Measurements from ENCODE around the gene MRI1. TPM values are rescaled to one million over a fixed set of nuclear protein-coding genes. Genes with fewer than 3 reads are reported as not detected.

Gene MRI1
- total and polyA plus RNA-seq, 2 donors (not counting 1 experiment from before 2014, with no cell fraction given), result 75.5 to 118 TPM

Small RNAs within 50 kb of the gene (small RNA-seq; reads per million reads assigned to genes)
- gene RN7SL619P (ENCODE audit: insufficient read length, low read depth, low replicate concordance), result not detected

Other genes starting within 250 kb of the MRI1 start
- 59.2 and 62.5 TPM in 2 replicates for gene C19orf53, start 9.9 kb downstream of the MRI1 start, total RNA-seq
- gene C19orf53, start 9.9 kb downstream of the MRI1 start, polyA plus RNA-seq, result 110 TPM in 2 replicates
- gene ZSWIM4, start 30.9 kb downstream of the MRI1 start, total RNA-seq, result 10.1 and 10.6 TPM in 2 replicates
- 2.4 and 2.6 TPM in 2 replicates for gene ZSWIM4, start 30.9 kb downstream of the MRI1 start, polyA plus RNA-seq
- not detected in 2 replicates for gene NANOS3, start 112.6 kb downstream of the MRI1 start, total RNA-seq
- gene NANOS3, start 112.6 kb downstream of the MRI1 start, polyA plus RNA-seq, result 0.49 TPM in 1 of 2 replicates, not detected in the other
- 1.7 and 2.4 TPM in 2 replicates for gene BRME1, start 141.6 kb downstream of the MRI1 start, total RNA-seq
- gene BRME1, start 141.6 kb downstream of the MRI1 start, polyA plus RNA-seq, result 1.1 and 1.8 TPM in 2 replicates
- 47.1 and 47.2 TPM in 2 replicates for gene CC2D1A, start 141.7 kb downstream of the MRI1 start, total RNA-seq
- 28.9 and 34.3 TPM in 2 replicates for gene CC2D1A, start 141.7 kb downstream of the MRI1 start, polyA plus RNA-seq
- not detected in 2 replicates for gene PODNL1, start 173.9 kb downstream of the MRI1 start, total RNA-seq
- gene PODNL1, start 173.9 kb downstream of the MRI1 start, polyA plus RNA-seq, result 0.13 TPM in 1 of 2 replicates, not detected in the other
- 115 and 116 TPM in 2 replicates for gene DCAF15, start 188.0 kb downstream of the MRI1 start, total RNA-seq
- gene DCAF15, start 188.0 kb downstream of the MRI1 start, polyA plus RNA-seq, result 157 and 160 TPM in 2 replicates
- 33.3 and 33.9 TPM in 2 replicates for gene RFX1, start 241.8 kb downstream of the MRI1 start, total RNA-seq
- gene RFX1, start 241.8 kb downstream of the MRI1 start, polyA plus RNA-seq, result 9.2 and 10.9 TPM in 2 replicates

All from B cell (primary cell).